Glomerular visceral epithelial cell (primary cell): ENCODE measurements around the gene INO80.

Source experiments
- DNase-seq: peaks from one replicate; pipeline ENCODE4 v3.0.0-alpha.2; 2016; ENCODE audit errors: extremely low spot score

Gene INO80

GRCh38 chr15:40930430-40931299, 185.4 kb downstream of the INO80 start:
- DNase-seq: peak; percentile 24

- DNase-seq: peak; percentile 51
These were observed 186.2 kb downstream of the INO80 start for GRCh38 chr15:40929660-40930429.
